ENCODE data around the gene LRRC43. TPM values are rescaled to one million over a fixed set of nuclear protein-coding genes. Genes with fewer than 3 reads are reported as not detected.
"Not testable (repeated sequence)": the region's sequence is repeated elsewhere in the genome, so short reads cannot be mapped to it uniquely, and the experiment has no call there.

The LRRC43 gene
- total RNA-seq, 2 donors from 2014 or later: 1.1 to 9.3 TPM

DNA sequence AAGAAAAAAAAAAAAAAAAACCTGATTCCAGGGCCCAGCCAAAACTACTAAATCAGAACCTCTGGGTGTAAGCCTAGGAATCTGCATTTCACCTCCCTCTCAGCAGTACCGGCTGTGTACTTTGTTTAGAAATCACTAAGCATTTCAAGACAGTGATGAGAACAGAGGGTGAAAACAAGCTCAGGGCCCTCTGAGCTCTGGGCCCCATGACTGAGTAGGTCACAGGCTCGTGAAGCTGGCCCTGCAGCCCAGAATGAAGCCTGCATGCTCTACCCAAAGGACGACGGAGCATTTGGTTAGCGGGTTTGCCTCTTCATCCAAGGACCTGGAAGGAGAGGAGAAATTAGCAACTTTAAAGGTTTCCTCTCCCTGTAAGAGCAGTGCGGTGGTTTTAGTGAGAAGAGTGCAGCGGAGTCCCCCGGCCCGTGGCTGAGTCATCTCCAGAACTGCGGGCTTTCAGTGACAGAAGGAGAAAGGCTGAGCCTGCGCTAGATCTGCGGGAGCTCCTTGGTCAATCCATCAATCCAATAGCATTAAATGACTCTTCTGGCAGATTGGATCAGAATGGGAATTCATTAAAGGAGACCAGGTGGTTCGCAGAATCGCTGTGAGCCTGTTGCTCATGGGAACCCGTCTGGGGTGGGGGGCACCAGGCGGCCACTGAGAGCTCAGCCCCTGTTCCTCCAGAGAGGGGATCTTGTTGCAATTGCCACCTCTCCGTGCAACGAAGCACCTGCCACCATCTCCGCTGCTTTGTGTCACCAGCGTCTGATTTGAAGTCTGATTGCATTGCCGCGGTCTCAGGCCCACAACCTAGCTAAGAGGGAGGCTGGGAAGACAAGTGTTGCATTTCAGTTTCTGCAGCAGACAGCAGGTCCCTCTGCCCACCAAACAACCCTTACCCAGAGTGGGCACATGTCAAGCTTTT lies 16.2 kb upstream of the LRRC43 start:
- H3K27ac Mint-ChIP-seq: peak overlapping the region in 1 of 2 donors; percentile 71
- no peaks in the 10 kb centered on the region for H3K36me3 Mint-ChIP-seq
- peak overlapping the region; percentile 56 for H3K4me3 Mint-ChIP-seq

DNA sequence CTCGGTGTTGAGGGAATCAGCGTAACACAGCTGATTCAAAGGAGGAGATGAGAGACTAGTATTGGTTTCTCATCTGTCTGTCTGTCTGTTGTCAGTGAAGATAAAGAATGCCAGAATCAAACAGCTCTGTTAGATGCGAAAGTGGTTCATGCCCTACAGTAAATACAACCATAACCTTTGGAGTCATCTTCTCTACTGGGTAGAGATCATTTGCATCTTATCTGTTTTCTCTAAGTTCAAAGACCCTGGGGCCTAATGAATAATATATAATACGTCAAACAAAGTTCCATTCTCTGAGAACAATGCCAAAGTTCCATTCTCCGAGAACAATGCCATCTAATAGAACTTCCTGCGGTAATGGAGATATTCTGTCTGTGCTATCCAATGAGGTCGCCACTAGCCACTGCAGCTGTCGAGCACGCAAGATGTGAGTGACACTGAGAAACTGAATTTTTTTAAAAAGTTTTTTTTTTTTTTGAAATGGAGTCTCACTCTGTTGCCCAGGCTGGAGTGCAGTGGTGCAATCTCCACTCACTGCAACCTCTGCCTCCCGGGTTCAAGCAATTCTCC lies 15.5 kb upstream of the LRRC43 start:
- no peaks in the 10 kb centered on the region for H3K27me3 Mint-ChIP-seq
- H3K9me3 Mint-ChIP-seq: no peaks in the 10 kb centered on the region
- H3K4me1 Mint-ChIP-seq (ENCODE audit: low read depth in 2 of 2): peaks cover 26 to 29% of the 10 kb centered on the region in 2 donors
- H3K36me3 Mint-ChIP-seq: no peaks in the 10 kb centered on the region
- H3K4me3 Mint-ChIP-seq: peak overlapping the region; percentile 56
- H3K27ac Mint-ChIP-seq: peak overlapping the region in 1 of 2 donors; percentile 71
- ATAC-seq (no peak), DNase-seq (ENCODE audit: low spot score) (no peak)

More for the DNA sequence above, 16.2 kb upstream of the LRRC43 start:
- ATAC-seq (peak; percentile 93 to 95), DNase-seq (ENCODE audit: low spot score) (peak; percentile 75)
- H3K27me3 Mint-ChIP-seq: no peaks in the 10 kb centered on the region
- peaks cover 29 to 34% of the 10 kb centered on the region in 2 donors for H3K4me1 Mint-ChIP-seq (ENCODE audit: low read depth in 2 of 2)
- H3K9me3 Mint-ChIP-seq: no peaks in the 10 kb centered on the region

DNA sequence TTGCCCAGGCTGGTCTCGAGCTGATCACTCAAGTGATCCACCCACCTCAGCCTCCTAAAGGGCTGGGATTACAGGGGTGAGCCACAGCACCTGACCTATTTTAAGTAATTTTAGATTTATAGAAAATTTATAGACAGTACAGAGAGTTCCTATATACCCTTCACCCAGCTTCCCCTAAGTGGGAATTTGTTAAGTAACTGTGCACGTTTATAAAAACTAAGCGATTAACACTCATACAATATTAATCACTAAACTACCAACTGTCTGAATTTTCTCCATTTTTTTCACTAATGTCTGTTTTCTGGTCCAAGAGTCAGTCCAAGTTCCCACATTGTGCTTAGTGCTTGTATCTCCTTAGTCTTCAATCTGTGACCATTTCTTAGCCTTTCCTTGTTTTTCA lies 14.4 kb upstream of the LRRC43 start:
- DNase-seq (ENCODE audit: low spot score): no peak
- no peak for ATAC-seq
- Mint-ChIP-seq H3K9me3 (no peaks in the 10 kb centered on the region), H3K4me3 (no peak overlapping the region), H3K36me3 (no peaks in the 10 kb centered on the region), H3K27ac (no peak overlapping the region), H3K27me3 (no peaks in the 10 kb centered on the region), H3K4me1 (ENCODE audit: low read depth in 2 of 2) (peaks cover 17 to 19% of the 10 kb centered on the region in 2 donors)

DNA sequence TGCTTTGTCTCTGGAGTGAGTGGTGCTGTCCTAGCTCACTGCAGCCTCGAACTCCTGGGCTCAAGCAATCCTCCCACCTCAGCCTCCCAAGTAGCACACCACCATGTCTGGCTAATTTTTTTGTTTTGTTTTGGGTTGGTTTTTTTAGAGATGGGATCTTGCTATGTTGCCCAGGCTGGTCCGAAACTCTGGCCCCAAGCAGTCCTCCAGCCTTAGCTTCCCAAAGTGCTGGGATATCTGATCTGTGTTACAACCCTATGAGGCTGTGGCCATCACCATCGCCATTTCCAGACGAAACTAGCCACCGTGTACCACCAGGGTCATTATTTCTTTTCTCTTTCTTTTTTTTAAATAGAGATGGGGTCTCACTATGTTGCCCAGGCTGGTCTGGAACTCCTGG lies 11.5 kb upstream of the LRRC43 start:
- H3K27ac Mint-ChIP-seq: no peak overlapping the region
- H3K4me1 Mint-ChIP-seq (ENCODE audit: low read depth in 2 of 2): peaks cover 11 to 13% of the 10 kb centered on the region in 2 donors
- no peaks in the 10 kb centered on the region for H3K27me3 Mint-ChIP-seq
- no peaks in the 10 kb centered on the region for H3K9me3 Mint-ChIP-seq
- H3K36me3 Mint-ChIP-seq: no peaks in the 10 kb centered on the region
- H3K4me3 Mint-ChIP-seq: no peak overlapping the region
- no peak for DNase-seq (ENCODE audit: low spot score)
- ATAC-seq: no peak

DNA sequence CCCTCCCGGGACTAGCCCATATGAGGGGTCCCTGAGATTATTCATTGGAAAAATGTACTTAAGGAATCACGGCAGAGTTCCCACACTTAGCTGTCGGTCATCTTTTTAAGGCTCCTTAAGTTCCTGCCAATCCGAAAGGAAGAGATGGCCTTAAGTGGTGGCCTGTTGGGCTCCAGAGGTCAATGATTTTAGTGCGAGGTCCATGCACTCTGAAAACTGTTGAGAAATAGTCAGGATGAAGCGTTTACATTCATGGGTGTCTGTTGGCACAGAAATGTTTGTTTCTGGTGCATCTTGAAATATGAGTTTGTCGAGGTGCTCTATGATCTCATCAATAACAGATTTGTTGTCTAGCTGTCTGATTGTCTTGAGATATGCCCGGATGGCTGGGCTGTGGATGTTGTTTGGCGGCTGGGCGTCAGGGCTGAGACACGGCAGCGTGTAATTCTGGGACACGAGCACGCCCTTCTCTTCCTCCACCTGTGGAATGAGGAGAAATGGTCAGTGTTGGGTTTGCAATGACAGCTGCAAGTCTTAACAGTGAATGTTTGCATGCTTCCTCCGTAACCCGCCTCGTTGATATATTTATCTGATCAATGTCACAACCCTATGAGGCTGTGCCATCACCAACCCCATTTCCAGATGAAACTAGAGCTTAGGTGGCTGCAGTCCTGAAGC lies 10.5 kb upstream of the LRRC43 start:
- no peak overlapping the region for H3K4me3 Mint-ChIP-seq
- DNase-seq (ENCODE audit: low spot score) (no peak), ATAC-seq (no peak)
- H3K27ac Mint-ChIP-seq: peak overlapping the region in 1 of 2 donors; percentile 50
- peaks cover 1 to 11% of the 10 kb centered on the region in 2 donors for H3K4me1 Mint-ChIP-seq (ENCODE audit: low read depth in 2 of 2)
- H3K27me3 Mint-ChIP-seq: no peaks in the 10 kb centered on the region
- no peaks in the 10 kb centered on the region for H3K9me3 Mint-ChIP-seq
- no peaks in the 10 kb centered on the region for H3K36me3 Mint-ChIP-seq

DNA sequence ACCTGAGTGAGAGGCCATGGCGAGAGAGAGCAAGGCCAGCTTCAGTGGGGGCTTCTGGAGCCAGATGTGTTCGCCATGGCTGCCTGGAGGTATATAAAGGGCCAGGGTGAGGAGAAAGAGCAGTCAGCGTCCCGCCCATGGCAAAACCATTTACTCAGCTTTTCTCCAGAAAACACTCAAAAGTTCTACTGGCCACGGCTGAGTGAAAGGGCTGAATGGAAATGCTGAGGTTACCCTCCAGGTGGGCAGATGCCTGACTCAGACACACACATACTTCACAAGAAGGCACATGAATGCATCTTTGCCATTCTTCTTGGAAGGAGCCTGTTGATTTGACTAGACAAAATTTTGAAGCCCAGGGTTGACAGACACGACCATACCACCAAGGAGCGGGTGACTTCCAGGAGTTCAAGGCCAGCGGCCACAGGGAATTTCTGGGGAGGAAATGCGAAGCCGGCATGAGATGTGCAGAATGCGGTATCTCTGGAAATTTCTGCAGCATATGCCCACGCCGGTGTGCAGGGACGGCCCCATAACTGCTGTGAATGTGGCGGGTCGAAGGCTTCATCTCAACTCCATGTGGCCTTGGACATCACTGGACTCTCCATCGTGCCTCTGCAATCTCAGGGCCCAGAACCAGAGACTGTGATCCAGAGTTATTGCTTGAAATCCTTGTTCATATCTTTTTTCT lies 8.6 kb upstream of the LRRC43 start, which contains the start of gene IL31:
Gene IL31 (minus strand): TSS at position 67 of the 691 bp plus-strand sequence. CDS start 49 bp downstream, at position 18.
- peak within 1 kb of the TSS in 1 of 2 donors; percentile 50 for H3K27ac Mint-ChIP-seq
- no peaks in the 10 kb centered on the region for H3K36me3 Mint-ChIP-seq
- H3K4me3 Mint-ChIP-seq: no peak within 1 kb of the TSS
- H3K27me3 Mint-ChIP-seq: no peaks in the 10 kb centered on the region
- no peaks in the 10 kb centered on the region for H3K9me3 Mint-ChIP-seq
- peaks cover 7 to 19% of the 10 kb centered on the region in 2 donors for H3K4me1 Mint-ChIP-seq (ENCODE audit: low read depth in 2 of 2)
- DNase-seq (ENCODE audit: low spot score) (no peak), ATAC-seq (no peak)

DNA sequence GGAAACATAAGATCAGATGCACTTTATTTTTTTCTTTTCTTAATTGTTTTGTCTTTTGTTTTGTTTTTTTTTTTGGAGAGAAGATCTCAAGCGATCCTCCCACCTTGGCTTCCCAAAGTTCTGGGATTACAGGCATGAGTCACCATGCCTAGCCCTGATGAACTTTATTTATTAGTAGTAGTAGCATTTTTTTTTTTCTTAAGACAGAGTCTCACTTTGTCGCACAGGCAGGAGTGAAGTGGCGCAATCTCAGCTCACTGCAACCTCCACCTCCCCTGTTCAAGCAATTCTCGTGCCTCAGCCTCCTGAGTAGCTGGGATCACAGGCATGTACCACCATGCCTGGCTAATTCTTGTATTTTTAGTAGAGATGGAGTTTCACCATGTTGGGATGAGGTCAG lies 6.5 kb upstream of the LRRC43 start:
- not testable (repeated sequence) for H3K9me3 Mint-ChIP-seq; DNase-seq (ENCODE audit: low spot score); H3K4me3 Mint-ChIP-seq; H3K27me3 Mint-ChIP-seq; ATAC-seq; H3K36me3 Mint-ChIP-seq
- Mint-ChIP-seq H3K4me1 (ENCODE audit: low read depth in 2 of 2) (peaks cover 9 to 24% of the 10 kb centered on the region in 2 donors), H3K27ac (peak overlapping the region in 1 of 2 donors; percentile 17)

DNA sequence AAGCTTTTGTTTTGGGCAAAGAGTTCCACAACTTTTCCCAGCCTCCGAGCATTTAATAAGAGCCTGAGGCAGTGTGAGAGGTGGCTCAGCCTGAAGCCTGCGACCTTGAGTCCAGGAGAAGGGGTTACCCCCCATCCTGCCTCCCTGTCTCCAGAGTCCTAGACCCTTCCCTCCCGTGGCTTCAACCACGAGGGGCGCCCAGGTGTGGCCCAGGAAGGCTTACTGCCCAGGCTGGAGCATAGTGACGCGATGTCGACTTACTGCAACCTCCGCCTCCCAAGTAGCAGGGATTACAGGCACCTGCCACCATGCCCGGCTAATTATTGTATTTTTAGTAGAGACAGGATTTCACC lies 641 bp downstream of the LRRC43 start:
- peak overlapping the region in 1 of 2 donors; percentile 94 for H3K27ac Mint-ChIP-seq
- DNase-seq (ENCODE audit: low spot score) (no peak), ATAC-seq (no peak)
- H3K27me3 Mint-ChIP-seq: no peaks in the 10 kb centered on the region
- no peak overlapping the region for H3K4me3 Mint-ChIP-seq
- no peaks in the 10 kb centered on the region for H3K36me3 Mint-ChIP-seq
- no peaks in the 10 kb centered on the region for H3K9me3 Mint-ChIP-seq
- peaks cover 19 to 35% of the 10 kb centered on the region in 2 donors for H3K4me1 Mint-ChIP-seq (ENCODE audit: low read depth in 2 of 2)

DNA sequence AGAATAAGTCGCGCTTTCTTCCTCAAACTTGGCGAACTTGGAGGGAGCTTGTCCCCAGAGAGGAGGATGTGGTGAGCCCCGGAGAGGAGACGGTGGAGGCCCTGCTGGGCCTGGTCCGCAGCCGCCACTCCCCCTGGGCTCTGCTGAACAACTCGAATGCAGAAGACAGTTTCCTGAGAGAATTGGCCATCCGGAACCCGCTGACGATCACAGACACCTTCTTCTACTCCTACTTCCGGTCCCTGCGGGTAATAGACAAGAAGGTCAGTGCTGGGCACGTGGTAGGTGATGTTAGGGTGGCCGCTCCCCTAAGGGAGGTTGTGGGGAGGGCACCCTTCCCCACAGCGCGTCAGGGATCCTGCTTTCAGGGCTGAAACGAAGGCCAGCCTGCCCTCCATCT lies 1.6 kb downstream of the LRRC43 start:
- Mint-ChIP-seq H3K36me3 (no peaks in the 10 kb centered on the region), H3K27me3 (no peaks in the 10 kb centered on the region), H3K4me1 (ENCODE audit: low read depth in 2 of 2) (peaks cover 14 to 27% of the 10 kb centered on the region in 2 donors), H3K27ac (peak overlapping the region; percentile 86 to 94), H3K9me3 (no peaks in the 10 kb centered on the region), H3K4me3 (peak overlapping the region; percentile 84)
- peak; percentile 81 for DNase-seq (ENCODE audit: low spot score)
- peak; percentile 78 to 79 for ATAC-seq

DNA sequence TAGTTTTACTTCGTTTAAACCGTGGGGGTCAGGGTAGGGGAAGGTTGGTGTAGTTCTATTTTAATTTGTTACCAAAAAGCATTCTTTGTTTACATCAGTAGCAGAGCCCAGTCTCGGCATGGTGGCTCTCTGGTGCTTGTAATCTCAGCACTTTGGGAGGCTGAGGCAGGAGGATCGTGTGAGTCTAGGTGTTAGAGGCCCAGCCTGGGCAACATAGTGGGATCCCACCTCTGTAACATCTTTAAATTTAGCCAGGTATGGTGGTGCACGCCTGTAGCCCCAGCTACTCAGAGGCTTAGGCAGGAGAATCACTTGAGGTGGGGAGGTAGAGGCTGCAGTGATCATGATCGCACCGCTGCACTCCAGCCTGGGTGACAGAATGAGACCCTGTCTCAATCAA lies 2.2 kb downstream of the LRRC43 start:
- no peak for DNase-seq (ENCODE audit: low spot score)
- peak overlapping the region; percentile 86 to 94 for H3K27ac Mint-ChIP-seq

DNA sequence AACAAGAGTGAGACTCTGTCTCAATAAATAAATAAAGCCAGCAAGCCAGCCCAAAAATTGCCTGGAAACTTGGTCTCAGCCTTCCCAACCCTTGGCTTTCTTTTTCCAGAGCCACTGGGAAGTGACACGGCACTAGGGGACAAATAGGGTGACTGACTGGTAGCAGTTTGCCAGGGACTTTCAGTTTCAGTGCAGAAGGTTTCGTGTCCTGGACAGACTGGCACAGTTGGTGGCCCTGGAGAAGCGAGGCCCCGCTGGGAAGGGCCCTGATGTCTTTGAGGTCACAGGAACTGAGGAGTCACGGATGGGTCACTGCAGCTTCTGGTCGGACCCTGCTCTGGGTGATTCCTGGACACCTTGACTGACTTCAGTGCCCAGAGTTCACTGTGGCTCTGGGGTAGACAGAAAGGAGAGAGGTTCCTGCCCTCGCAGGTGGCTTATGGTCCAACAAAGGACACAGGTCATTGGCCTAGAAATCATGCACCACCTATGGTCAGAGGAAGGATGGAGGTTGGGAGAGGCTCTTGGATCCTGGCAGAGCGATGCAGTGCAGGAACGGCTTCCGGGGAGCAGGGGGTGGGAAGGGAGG lies 2.7 kb downstream of the LRRC43 start:
- ATAC-seq (no peak), DNase-seq (ENCODE audit: low spot score) (no peak)
- H3K36me3 Mint-ChIP-seq: no peaks in the 10 kb centered on the region
- H3K27ac Mint-ChIP-seq: peak overlapping the region; percentile 86 to 94
- peaks cover 14 to 24% of the 10 kb centered on the region in 2 donors for H3K4me1 Mint-ChIP-seq (ENCODE audit: low read depth in 2 of 2)
- H3K27me3 Mint-ChIP-seq: no peaks in the 10 kb centered on the region
- H3K4me3 Mint-ChIP-seq: no peak overlapping the region
- H3K9me3 Mint-ChIP-seq: no peaks in the 10 kb centered on the region

More for the DNA sequence above, 2.2 kb downstream of the LRRC43 start:
- ATAC-seq: no peak
- Mint-ChIP-seq H3K36me3 (no peaks in the 10 kb centered on the region), H3K27me3 (no peaks in the 10 kb centered on the region), H3K4me1 (ENCODE audit: low read depth in 2 of 2) (peaks cover 14 to 24% of the 10 kb centered on the region in 2 donors), H3K4me3 (peak overlapping the region; percentile 84), H3K9me3 (no peaks in the 10 kb centered on the region)

DNA sequence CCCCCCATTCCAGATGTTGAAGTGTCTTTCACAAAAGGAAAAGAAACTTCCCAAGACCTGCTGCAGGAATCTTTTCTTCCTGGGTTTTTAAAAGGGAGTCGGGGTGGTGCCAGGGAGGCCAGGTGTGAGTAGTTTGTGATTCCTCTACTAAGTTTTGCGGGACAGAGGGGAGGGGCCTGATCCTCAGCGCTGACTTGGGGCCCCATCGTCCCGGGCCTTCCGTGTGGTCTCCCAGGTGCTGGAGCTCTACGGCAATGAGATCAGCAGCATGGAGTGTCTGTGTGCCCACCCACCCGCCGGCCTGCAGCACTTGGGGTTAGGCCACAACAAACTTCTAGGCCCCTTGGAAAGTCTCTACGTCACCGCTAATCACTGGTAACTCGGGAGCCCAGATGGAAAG lies 4.5 kb downstream of the LRRC43 start:
- no peaks in the 10 kb centered on the region for H3K27me3 Mint-ChIP-seq
- ATAC-seq: no peak

More for the DNA sequence above, 4.5 kb downstream of the LRRC43 start:
- Mint-ChIP-seq H3K4me1 (ENCODE audit: low read depth in 2 of 2) (peaks cover 14 to 27% of the 10 kb centered on the region in 2 donors), H3K4me3 (no peak overlapping the region), H3K9me3 (no peaks in the 10 kb centered on the region), H3K36me3 (no peaks in the 10 kb centered on the region), H3K27ac (no peak overlapping the region)
- no peak for DNase-seq (ENCODE audit: low spot score)
